ENCODE results near the gene IBA57. TPM values are rescaled to one million over a fixed set of nuclear protein-coding genes. Genes with fewer than 3 reads are reported as not detected.

The IBA57 gene
- total RNA-seq, 1 donor from 2014 or later = 10.4 TPM

- DNase-seq (ENCODE audit: low read depth) = no peak
Measured at GRCh38 chr1:228144993-228145343, 20.6 kb upstream of the IBA57 start.

- DNase-seq (ENCODE audit: low read depth) = no peak
Measured at GRCh38 chr1:228145463-228146416, 19.9 kb upstream of the IBA57 start.

GRCh38 chr1:228146417-228147150 is 19.0 kb upstream of the IBA57 start:
- no peak for DNase-seq (ENCODE audit: low read depth)

- no peak for DNase-seq (ENCODE audit: low read depth)
Measured at GRCh38 chr1:228147151-228147693, 18.4 kb upstream of the IBA57 start.

GRCh38 chr1:228147768-228148167 is 17.8 kb upstream of the IBA57 start:
- DNase-seq (ENCODE audit: low read depth) = no peak

- DNase-seq (ENCODE audit: low read depth) = no peak
Measured at GRCh38 chr1:228148196-228148861, 17.3 kb upstream of the IBA57 start.

GRCh38 chr1:228148935-228149405 is 16.6 kb upstream of the IBA57 start:
- DNase-seq (ENCODE audit: low read depth) = no peak

GRCh38 chr1:228149406-228150119 is 16.0 kb upstream of the IBA57 start, which contains the start of gene GJC2:
Gene GJC2 (plus strand): TSS chr1:228149930. CDS start chr1:228157759, 7,829 bp downstream.
- no peak for DNase-seq (ENCODE audit: low read depth)

- no peak for DNase-seq (ENCODE audit: low read depth)
Measured at GRCh38 chr1:228150120-228150460, 15.5 kb upstream of the IBA57 start.

- DNase-seq (ENCODE audit: low read depth) = no peak
Measured at GRCh38 chr1:228150461-228151179, 15.0 kb upstream of the IBA57 start.

- DNase-seq (ENCODE audit: low read depth) = no peak
Measured at GRCh38 chr1:228151180-228151925, 14.3 kb upstream of the IBA57 start.

GRCh38 chr1:228152097-228152917 is 13.3 kb upstream of the IBA57 start:
- no peak for DNase-seq (ENCODE audit: low read depth)

GRCh38 chr1:228152918-228153258 is 12.7 kb upstream of the IBA57 start:
- no peak for DNase-seq (ENCODE audit: low read depth)

GRCh38 chr1:228154021-228154669 is 11.5 kb upstream of the IBA57 start:
- DNase-seq (ENCODE audit: low read depth) = no peak

- DNase-seq (ENCODE audit: low read depth) = no peak
Measured at GRCh38 chr1:228154670-228155571, 10.7 kb upstream of the IBA57 start.

GRCh38 chr1:228155596-228156514 is 9.7 kb upstream of the IBA57 start:
- DNase-seq (ENCODE audit: low read depth) = no peak

- no peak for DNase-seq (ENCODE audit: low read depth)
Measured at GRCh38 chr1:228156515-228156881, 9.1 kb upstream of the IBA57 start.
